Upper lobe of right lung (tissue), 1 donor: ENCODE measurements around the gene HPCAL4. TPM values are rescaled to one million over a fixed set of nuclear protein-coding genes. Genes with fewer than 3 reads are reported as not detected.

ENCODE experiments used
- ATAC-seq: fragments of 200-7000 bp; cut with Tn5 transposase; one replicate; pipeline ENCODE4 v1.9.1; 2020; ENCODE audit warnings: mild to moderate bottlenecking, moderate library complexity
- DNase-seq: peaks from one replicate; pipeline ENCODE4 v3.0.0-alpha.2; 2020
- H3K27ac ChIP-seq: fragments of 200-600 bp; one replicate; pipeline ENCODE4 v1.8.0; 2022
- H3K27me3 ChIP-seq: fragments of 200-600 bp; one replicate; pipeline ENCODE4 v1.8.0; 2022; ENCODE audit warnings: mild to moderate bottlenecking
- H3K36me3 ChIP-seq: fragments of 200-600 bp; one replicate; pipeline ENCODE4 v1.8.0; 2022
- H3K4me1 ChIP-seq: fragments of 200-600 bp; one replicate; pipeline ENCODE4 v1.8.0; 2022
- H3K4me3 ChIP-seq: fragments of 200-600 bp; one replicate; pipeline ENCODE4 v1.8.0; 2022; ENCODE audit warnings: mild to moderate bottlenecking
- H3K9me3 ChIP-seq: fragments of 200-600 bp; one replicate; pipeline ENCODE4 v1.8.0; 2022
- intact Hi-C: fragments of 100-400 bp; cut with DNase I; formaldehyde crosslinking; loops from one replicate; pipeline ENCODE4 v1.11.0; 2022
- total RNA-seq: library from RNA; stranded (reverse); fragmentation: NEBNext Ultra II Directional; extraction: Animal tissue kit (Norgen Biotek cat#: 25700); gene quantifications from one replicate; pipeline ENCODE4 v1.2.1, GENCODE V29; 2021
- TF ChIP-seq, protein P1 (sequence below): fragments of 200-600 bp; IDR thresholded peaks from one replicate; pipeline ENCODE4 v1.8.0; 2022; ENCODE audit warnings: antibody characterized with exemption
- donor health status: DM: no; HTN: yes; CAD: no; lungs with severe emphysema.

HPCAL4 gene
- total RNA-seq, 1 donor from 2014 or later: 0.09 TPM

DNA sequence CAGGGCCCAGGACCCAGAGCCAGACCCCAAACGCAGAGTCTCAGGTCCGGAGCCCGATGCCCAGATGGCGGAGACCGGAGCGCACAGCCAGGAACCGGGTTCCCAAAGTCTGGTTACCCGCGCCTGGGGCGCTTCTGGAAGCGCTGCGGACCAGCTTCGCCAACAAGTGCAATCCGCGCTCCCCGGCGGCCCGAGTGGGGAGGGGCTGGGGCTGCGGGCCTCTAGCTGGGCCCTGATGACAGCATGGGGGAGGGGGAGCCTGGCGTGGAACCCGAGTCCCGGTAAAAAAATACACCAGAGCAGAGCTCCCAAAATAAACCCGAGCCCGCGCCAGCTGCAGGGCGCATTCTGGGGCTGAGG lies 19.8 kb downstream of the HPCAL4 start:
- TF ChIP-seq, protein P1, sequence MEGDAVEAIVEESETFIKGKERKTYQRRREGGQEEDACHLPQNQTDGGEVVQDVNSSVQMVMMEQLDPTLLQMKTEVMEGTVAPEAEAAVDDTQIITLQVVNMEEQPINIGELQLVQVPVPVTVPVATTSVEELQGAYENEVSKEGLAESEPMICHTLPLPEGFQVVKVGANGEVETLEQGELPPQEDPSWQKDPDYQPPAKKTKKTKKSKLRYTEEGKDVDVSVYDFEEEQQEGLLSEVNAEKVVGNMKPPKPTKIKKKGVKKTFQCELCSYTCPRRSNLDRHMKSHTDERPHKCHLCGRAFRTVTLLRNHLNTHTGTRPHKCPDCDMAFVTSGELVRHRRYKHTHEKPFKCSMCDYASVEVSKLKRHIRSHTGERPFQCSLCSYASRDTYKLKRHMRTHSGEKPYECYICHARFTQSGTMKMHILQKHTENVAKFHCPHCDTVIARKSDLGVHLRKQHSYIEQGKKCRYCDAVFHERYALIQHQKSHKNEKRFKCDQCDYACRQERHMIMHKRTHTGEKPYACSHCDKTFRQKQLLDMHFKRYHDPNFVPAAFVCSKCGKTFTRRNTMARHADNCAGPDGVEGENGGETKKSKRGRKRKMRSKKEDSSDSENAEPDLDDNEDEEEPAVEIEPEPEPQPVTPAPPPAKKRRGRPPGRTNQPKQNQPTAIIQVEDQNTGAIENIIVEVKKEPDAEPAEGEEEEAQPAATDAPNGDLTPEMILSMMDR: no peak
- DNase-seq (no peak), ATAC-seq (no peak)
- Histone ChIP-seq H3K27me3 (peaks cover 20% of the 10 kb centered on the region), H3K4me1 (peaks cover 15% of the 10 kb centered on the region), H3K4me3 (peak overlapping the region; percentile 50), H3K27ac (no peak overlapping the region), H3K36me3 (no peaks in the 10 kb centered on the region), H3K9me3 (no peaks in the 10 kb centered on the region)
- intact Hi-C loops: no loop called here

- ATAC-seq: no peak
- H3K27me3 ChIP-seq: peaks cover 20% of the 10 kb centered on the region
- no peaks in the 10 kb centered on the region for H3K9me3 ChIP-seq
- DNase-seq: no peak
- H3K27ac ChIP-seq: no peak overlapping the region
- intact Hi-C loops: no loop called here
- H3K36me3 ChIP-seq: no peaks in the 10 kb centered on the region
- TF ChIP-seq, protein P1: no peak
- peaks cover 15% of the 10 kb centered on the region for H3K4me1 ChIP-seq
- H3K4me3 ChIP-seq: no peak overlapping the region
Observed at GRCh38 chr1:39670689-39671088, 20.5 kb downstream of the HPCAL4 start.

DNA sequence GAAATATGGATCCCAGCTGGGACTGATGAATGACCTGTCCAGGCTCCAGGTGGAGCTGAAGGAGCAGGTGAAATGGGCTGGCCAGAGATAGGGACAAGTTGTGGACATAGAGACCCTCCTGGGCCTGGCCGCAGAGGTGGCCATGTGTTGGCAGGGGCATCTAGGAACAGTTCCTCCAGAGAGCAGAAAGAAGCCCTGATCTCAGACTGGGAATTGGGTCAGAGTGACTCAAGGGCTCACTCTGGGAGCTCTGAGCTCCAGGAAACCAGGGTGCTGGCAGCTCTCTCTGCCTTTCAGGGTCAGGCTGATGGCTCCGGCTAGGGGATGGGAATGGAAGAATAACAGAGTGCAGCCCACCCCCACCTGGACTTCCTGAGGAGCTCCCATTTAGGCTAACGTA lies 22.3 kb downstream of the HPCAL4 start:
- DNase-seq (no peak), ATAC-seq (no peak)
- H3K4me1 ChIP-seq: peaks cover 15% of the 10 kb centered on the region
- H3K27ac ChIP-seq: no peak overlapping the region
- H3K27me3 ChIP-seq: peaks cover 20% of the 10 kb centered on the region
- TF ChIP-seq, protein P1: no peak
- intact Hi-C loops: no loop called here
- no peaks in the 10 kb centered on the region for H3K36me3 ChIP-seq
- no peaks in the 10 kb centered on the region for H3K9me3 ChIP-seq
- H3K4me3 ChIP-seq: no peak overlapping the region

DNA sequence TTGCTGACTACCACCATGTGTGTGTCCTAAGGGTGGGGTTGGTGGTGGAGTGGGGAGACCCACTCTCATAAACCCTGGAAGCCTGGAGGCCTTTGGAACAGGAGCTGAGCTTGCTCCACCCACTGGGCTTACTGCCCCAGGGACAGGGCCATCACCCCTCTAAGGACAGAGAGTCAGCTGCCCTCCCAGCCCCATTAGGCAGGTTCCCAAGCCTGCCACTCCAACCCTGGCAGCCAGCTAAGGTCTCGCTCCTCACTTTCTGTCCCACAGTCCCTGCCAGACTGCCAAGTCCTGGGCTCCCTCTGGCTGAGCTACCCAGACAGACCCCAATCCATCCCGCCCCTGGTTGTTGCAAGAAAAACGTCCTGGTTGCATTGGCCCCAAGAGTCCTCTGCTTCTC lies 23.1 kb downstream of the HPCAL4 start:
- TF ChIP-seq, protein P1: no peak
- H3K9me3 ChIP-seq: no peaks in the 10 kb centered on the region
- DNase-seq: no peak
- no peak for ATAC-seq
- peaks cover 20% of the 10 kb centered on the region for H3K27me3 ChIP-seq
- no peak overlapping the region for H3K27ac ChIP-seq
- H3K4me1 ChIP-seq: peaks cover 15% of the 10 kb centered on the region
- H3K36me3 ChIP-seq: no peaks in the 10 kb centered on the region
- H3K4me3 ChIP-seq: no peak overlapping the region
- intact Hi-C loops: no loop called here

- no peak overlapping the region for H3K27ac ChIP-seq
- TF ChIP-seq, protein P1: no peak
- H3K9me3 ChIP-seq: no peaks in the 10 kb centered on the region
- no peak for DNase-seq
- ATAC-seq: no peak
- H3K4me3 ChIP-seq: no peak overlapping the region
- peaks cover 14% of the 10 kb centered on the region for H3K27me3 ChIP-seq
- intact Hi-C loops: no loop called here
- peaks cover 6% of the 10 kb centered on the region for H3K4me1 ChIP-seq
- H3K36me3 ChIP-seq: no peaks in the 10 kb centered on the region
Observed at GRCh38 chr1:39666772-39667171, 24.5 kb downstream of the HPCAL4 start.

DNA sequence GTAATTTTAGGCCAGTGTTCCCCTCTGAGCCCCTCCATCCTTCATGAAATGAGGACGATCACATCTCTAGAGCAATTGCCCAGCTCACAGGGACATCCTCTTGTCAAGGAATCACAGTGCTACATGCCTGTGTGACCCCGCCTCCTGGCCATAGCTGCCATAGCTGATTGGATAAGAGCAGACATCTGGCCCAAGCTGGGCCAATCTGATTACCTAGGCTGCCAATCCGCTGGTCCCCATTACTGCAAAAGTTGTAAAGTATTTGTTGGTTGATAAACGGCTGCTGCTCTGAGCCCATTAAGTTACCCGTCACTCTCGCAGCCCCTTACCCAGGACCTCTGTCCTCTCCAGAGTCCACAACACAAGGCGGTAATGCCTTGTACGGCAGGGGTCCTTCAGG lies 27.7 kb downstream of the HPCAL4 start:
- Histone ChIP-seq H3K9me3 (no peaks in the 10 kb centered on the region), H3K36me3 (no peaks in the 10 kb centered on the region), H3K4me1 (no peaks in the 10 kb centered on the region), H3K27me3 (no peaks in the 10 kb centered on the region), H3K27ac (no peak overlapping the region), H3K4me3 (no peak overlapping the region)
- TF ChIP-seq, protein P1: no peak
- ATAC-seq: no peak
- intact Hi-C loops: no loop called here
- DNase-seq: no peak
